ENCODE measurements around the gene UNC80. TPM values are rescaled to one million over a fixed set of nuclear protein-coding genes. Genes with fewer than 3 reads are reported as not detected.

The UNC80 gene
- total RNA-seq, 1 experiment from 2014 or later = 0.48 TPM

GRCh38 chr2:209933499-209934483 lies 162.2 kb downstream of the UNC80 start:
- H3K36me3 Mint-ChIP-seq = no peaks in the 10 kb centered on the region
- no peaks in the 10 kb centered on the region for H3K4me1 Mint-ChIP-seq
- no peak for DNase-seq (ENCODE audit: low spot score)
- ChIA-PET POLR2A (interaction anchor here (0.6 kb wide), 1 partner anchor 1428 kb away, joined by 3 read pairs; no protein-coding TSS in a partner anchor), CTCF (interaction anchor here (0.6 to 1.9 kb wide), 4 partner anchors 27 to 265 kb away, joined by 3 to 10 read pairs (median 5); no protein-coding TSS in a partner anchor)
- no peak overlapping the region for H3K4me3 Mint-ChIP-seq
- no peaks in the 10 kb centered on the region for H3K9me3 Mint-ChIP-seq
- no peak for ATAC-seq
- no peaks in the 10 kb centered on the region for H3K27me3 Mint-ChIP-seq (ENCODE audit: low read depth)
- no peak overlapping the region for H3K27ac Mint-ChIP-seq
- TF ChIP-seq ZNF671 (CRISPR knock-in tag; IDR thresholded peaks at IDR 0.05) (no peak), E2F1 (CRISPR knock-in tag; IDR thresholded peaks at IDR 0.05) (no peak), GTF2I (CRISPR knock-in tag; conservative IDR thresholded peaks at IDR 0.05) (no peak), E2F5 (CRISPR knock-in tag; IDR thresholded peaks at IDR 0.05) (no peak), SMAD3 (CRISPR knock-in tag; IDR thresholded peaks at IDR 0.05; ENCODE audit: borderline replicate concordance) (no peak), IRF1 (CRISPR knock-in tag; IDR thresholded peaks at IDR 0.05) (no peak), FOXP4 (CRISPR knock-in tag; IDR thresholded peaks at IDR 0.05) (no peak), RELA (CRISPR knock-in tag; IDR thresholded peaks at IDR 0.05; ENCODE audit: borderline replicate concordance) (no peak)

GRCh38 chr2:209936106-209936666 lies 164.6 kb downstream of the UNC80 start:
- no peak for DNase-seq (ENCODE audit: low spot score)
- H3K4me1 Mint-ChIP-seq = no peaks in the 10 kb centered on the region
- H3K36me3 Mint-ChIP-seq = no peaks in the 10 kb centered on the region
- no peak for ATAC-seq
- H3K27ac Mint-ChIP-seq = no peak overlapping the region
- POLR2A ChIA-PET = no interaction called here
- CTCF ChIA-PET = no interaction called here
- H3K27me3 Mint-ChIP-seq (ENCODE audit: low read depth) = no peaks in the 10 kb centered on the region
- no peak overlapping the region for H3K4me3 Mint-ChIP-seq
- H3K9me3 Mint-ChIP-seq = 0 out of 2 replicates have a peak, but pooled peaks cover 1% of the 10 kb centered on the region
- no peak for TF ChIP-seq USF1 (CRISPR knock-in tag; IDR thresholded peaks at IDR 0.05)
- TF ChIP-seq ZNF532 (CRISPR knock-in tag; IDR thresholded peaks at IDR 0.05; ENCODE audit: borderline replicate concordance) = no peak

All from WTC11 (cell line).